Stomach (tissue), 4 donors: ENCODE data around the gene GAA.

Source experiments
- POLR2AphosphoS5 ChIP-seq, 3 donors: sonication (generic); formaldehyde crosslinking; IDR thresholded peaks; one replicate each; pipeline ENCODE4 v1.6.1; 2016; ENCODE audit warnings: antibody characterized with exemption in 3 of 3
- TF ChIP-seq, protein P1 (sequence below), 7 experiments: fragments of 450-650 bp in 4 of 7; fragments of 200-600 bp in 3 of 7; sonication (generic) in 3 of 7; IDR thresholded peaks; one replicate each; pipeline ENCODE4 v1.5.1; 2016 to 2019; ENCODE audit warnings: antibody characterized with exemption in 7 of 7, control low read depth in 2 of 7, mild to moderate bottlenecking in 1 of 7

DNA sequence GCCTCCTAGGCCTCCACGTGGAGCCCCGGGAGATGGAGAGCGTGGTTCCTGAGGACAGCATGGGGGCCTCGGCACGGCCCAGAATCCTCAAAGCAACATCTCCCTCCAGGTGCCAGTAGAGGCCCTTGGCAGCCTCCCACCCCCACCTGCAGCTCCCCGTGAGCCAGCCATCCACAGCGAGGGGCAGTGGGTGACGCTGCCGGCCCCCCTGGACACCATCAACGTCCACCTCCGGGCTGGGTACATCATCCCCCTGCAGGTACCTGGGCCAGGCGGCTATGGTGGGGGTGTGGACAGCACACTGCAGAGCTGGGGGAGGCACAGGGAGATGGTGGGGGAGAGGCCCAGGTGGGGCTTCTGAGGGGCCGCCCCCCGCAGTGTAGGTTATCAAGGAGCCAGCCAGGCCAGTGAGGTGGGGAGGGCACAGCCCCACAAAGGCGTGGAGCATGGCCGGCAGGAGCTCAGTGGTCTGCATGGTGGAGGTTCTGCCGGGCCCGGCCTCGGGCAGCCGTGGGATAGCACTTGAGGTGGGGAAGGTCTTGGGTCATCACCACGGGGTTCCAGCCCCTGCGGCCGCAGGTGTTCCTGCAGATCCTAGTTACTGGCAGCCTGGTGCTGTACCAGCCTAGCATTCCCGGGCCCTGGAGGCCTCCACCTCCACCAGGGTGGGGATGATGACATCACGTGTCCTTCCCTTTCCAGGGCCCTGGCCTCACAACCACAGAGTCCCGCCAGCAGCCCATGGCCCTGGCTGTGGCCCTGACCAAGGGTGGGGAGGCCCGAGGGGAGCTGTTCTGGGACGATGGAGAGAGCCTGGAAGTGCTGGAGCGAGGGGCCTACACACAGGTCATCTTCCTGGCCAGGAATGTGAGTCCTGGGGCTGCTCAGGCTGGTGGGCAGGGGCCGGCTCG lies 16.4 kb downstream of the GAA start:
- TF ChIP-seq, protein P1, sequence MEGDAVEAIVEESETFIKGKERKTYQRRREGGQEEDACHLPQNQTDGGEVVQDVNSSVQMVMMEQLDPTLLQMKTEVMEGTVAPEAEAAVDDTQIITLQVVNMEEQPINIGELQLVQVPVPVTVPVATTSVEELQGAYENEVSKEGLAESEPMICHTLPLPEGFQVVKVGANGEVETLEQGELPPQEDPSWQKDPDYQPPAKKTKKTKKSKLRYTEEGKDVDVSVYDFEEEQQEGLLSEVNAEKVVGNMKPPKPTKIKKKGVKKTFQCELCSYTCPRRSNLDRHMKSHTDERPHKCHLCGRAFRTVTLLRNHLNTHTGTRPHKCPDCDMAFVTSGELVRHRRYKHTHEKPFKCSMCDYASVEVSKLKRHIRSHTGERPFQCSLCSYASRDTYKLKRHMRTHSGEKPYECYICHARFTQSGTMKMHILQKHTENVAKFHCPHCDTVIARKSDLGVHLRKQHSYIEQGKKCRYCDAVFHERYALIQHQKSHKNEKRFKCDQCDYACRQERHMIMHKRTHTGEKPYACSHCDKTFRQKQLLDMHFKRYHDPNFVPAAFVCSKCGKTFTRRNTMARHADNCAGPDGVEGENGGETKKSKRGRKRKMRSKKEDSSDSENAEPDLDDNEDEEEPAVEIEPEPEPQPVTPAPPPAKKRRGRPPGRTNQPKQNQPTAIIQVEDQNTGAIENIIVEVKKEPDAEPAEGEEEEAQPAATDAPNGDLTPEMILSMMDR (IDR thresholded peaks at IDR 0.05): no peak
- TF ChIP-seq POLR2AphosphoS5 (IDR thresholded peaks at IDR 0.05): no peak
